ENCODE results near the gene ABL1.

The ABL1 gene

GRCh38 chr9:130872093-130872492, 37.0 kb downstream of the ABL1 start:
- DNase-seq (ENCODE audit: low read depth, low spot score): no peak

GRCh38 chr9:130872508-130872907, 37.5 kb downstream of the ABL1 start:
- no peak for DNase-seq (ENCODE audit: low read depth, low spot score)

- no peak for DNase-seq (ENCODE audit: low read depth, low spot score)
These were observed 38.0 kb downstream of the ABL1 start for GRCh38 chr9:130872912-130873503.

GRCh38 chr9:130873966-130874365, 38.9 kb downstream of the ABL1 start:
- no peak for DNase-seq (ENCODE audit: low read depth, low spot score)

GRCh38 chr9:130874783-130875182, 39.7 kb downstream of the ABL1 start:
- DNase-seq (ENCODE audit: low read depth, low spot score): no peak

- DNase-seq (ENCODE audit: low read depth, low spot score): no peak
These were observed 42.2 kb downstream of the ABL1 start for GRCh38 chr9:130877300-130877699.

GRCh38 chr9:130878295-130878694, 43.2 kb downstream of the ABL1 start:
- DNase-seq (ENCODE audit: low read depth, low spot score): no peak

- DNase-seq (ENCODE audit: low read depth, low spot score): no peak
These were observed 44.9 kb downstream of the ABL1 start for GRCh38 chr9:130879863-130880411.

- no peak for DNase-seq (ENCODE audit: low read depth, low spot score)
These were observed 45.7 kb downstream of the ABL1 start for GRCh38 chr9:130880599-130881220.

GRCh38 chr9:130881516-130881915, 46.5 kb downstream of the ABL1 start:
- no peak for DNase-seq (ENCODE audit: low read depth, low spot score)

GRCh38 chr9:130882696-130883225, 47.7 kb downstream of the ABL1 start:
- no peak for DNase-seq (ENCODE audit: low read depth, low spot score)

- DNase-seq (ENCODE audit: low read depth, low spot score): no peak
These were observed 48.4 kb downstream of the ABL1 start for GRCh38 chr9:130883479-130883878.

- no peak for DNase-seq (ENCODE audit: low read depth, low spot score)
These were observed 49.1 kb downstream of the ABL1 start for GRCh38 chr9:130884111-130884531.

GRCh38 chr9:130884542-130885483, 49.8 kb downstream of the ABL1 start:
- no peak for DNase-seq (ENCODE audit: low read depth, low spot score)

- no peak for DNase-seq (ENCODE audit: low read depth, low spot score)
These were observed 50.7 kb downstream of the ABL1 start for GRCh38 chr9:130885484-130886375.

GRCh38 chr9:130886981-130887380, 51.9 kb downstream of the ABL1 start:
- no peak for DNase-seq (ENCODE audit: low read depth, low spot score)

- no peak for DNase-seq (ENCODE audit: low read depth, low spot score)
These were observed 52.6 kb downstream of the ABL1 start for GRCh38 chr9:130887494-130888144.

- no peak for DNase-seq (ENCODE audit: low read depth, low spot score)
These were observed 53.3 kb downstream of the ABL1 start for GRCh38 chr9:130888146-130888885.

GRCh38 chr9:130890124-130890523, 55.1 kb downstream of the ABL1 start:
- DNase-seq (ENCODE audit: low read depth, low spot score): no peak

All from activated CD4-positive, CD25-positive, alpha-beta regulatory T cell treated with anti-CD3 and anti-CD28 coated beads, Interleukin-2, amount 50 U/mL, for 16 hours (primary cell).